ENCODE measurements around the gene MYLK2. TPM values are rescaled to one million over a fixed set of nuclear protein-coding genes. Genes with fewer than 3 reads are reported as not detected.
"Not testable (repeated sequence)": the region's sequence is repeated elsewhere in the genome, so short reads cannot be mapped to it uniquely, and the experiment has no call there.

MYLK2 gene
- total and polyA plus RNA-seq, 8 donors, result 0.53 to 1.9 (median 1.0) TPM; not detected in 2

DNA sequence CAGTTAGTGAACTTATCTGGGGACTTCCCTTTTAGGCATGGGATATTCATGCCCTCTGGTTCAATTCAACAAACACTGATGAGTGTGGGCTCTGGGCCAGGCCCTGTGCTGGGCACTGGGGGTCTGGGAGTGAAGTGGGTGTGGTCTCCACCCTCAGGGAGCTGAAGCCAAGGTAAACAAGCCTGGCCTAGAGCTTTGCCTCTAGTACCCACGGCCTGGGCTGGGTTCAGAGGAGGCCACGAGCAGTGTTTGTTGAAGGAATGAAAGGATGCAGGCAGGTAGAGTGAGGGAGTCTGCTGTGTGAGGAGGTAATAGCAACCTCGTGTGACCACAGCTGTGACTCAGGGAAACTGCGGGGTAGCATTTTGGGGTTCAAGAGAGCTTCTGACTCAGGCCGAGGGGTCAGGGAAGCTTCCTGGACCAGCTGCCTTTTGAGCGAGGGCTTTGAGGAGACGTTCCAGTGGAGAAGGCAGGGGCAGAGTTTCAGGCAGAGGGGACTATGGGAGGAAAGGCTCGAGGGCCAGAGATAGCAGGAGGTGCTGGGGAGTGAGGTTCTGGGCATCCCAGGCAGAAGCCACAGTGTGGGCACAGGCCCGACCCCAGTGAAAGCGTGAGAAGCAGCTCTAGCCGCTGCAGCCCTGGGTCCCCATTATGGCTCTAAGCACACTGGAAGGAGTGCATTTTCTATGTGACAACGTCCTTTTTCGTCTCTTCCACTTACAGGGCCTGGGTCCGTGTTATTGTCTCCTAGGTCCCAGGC is 5.6 kb downstream of the MYLK2 start:
- no peaks in the 10 kb centered on the region for H3K36me3 ChIP-seq
- no peak for ATAC-seq
- H3K9me3 ChIP-seq, result no peaks in the 10 kb centered on the region
- no peak for DNase-seq
- H3K27me3 ChIP-seq, result no peaks in the 10 kb centered on the region
- H3K4me3 ChIP-seq, result no peak overlapping the region
- H3K4me1 ChIP-seq, result peaks cover 0 to 7% of the 10 kb centered on the region in 2 donors
- no peak overlapping the region for H3K27ac ChIP-seq
- intact Hi-C loops (cut with DNase I), result loop anchor here in 1 of 2 donors (10.0 kb wide), 1 partner anchor 260 kb away; no protein-coding TSS in a partner anchor
- TF ChIP-seq, protein P1, sequence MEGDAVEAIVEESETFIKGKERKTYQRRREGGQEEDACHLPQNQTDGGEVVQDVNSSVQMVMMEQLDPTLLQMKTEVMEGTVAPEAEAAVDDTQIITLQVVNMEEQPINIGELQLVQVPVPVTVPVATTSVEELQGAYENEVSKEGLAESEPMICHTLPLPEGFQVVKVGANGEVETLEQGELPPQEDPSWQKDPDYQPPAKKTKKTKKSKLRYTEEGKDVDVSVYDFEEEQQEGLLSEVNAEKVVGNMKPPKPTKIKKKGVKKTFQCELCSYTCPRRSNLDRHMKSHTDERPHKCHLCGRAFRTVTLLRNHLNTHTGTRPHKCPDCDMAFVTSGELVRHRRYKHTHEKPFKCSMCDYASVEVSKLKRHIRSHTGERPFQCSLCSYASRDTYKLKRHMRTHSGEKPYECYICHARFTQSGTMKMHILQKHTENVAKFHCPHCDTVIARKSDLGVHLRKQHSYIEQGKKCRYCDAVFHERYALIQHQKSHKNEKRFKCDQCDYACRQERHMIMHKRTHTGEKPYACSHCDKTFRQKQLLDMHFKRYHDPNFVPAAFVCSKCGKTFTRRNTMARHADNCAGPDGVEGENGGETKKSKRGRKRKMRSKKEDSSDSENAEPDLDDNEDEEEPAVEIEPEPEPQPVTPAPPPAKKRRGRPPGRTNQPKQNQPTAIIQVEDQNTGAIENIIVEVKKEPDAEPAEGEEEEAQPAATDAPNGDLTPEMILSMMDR (IDR thresholded peaks at IDR 0.05), result no peak

DNA sequence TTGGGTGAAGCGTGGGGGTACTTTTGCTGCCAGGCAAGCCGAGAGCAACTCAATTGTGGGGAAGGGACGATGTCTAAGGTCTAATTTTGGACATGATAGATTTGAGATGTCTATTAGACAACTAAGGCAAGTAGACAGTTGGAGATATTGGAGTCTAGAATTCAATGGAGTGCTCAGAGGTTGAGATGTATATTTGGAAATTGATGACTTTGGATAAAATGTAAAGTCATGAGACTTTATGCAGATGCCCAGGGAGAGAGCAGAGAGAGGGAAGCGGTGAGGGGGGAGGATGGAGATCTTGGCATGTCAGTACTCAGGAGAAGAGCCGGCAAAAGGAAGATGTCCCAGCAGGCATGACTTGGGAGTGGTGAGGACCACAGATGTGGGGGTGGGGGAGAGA is 6.9 kb downstream of the MYLK2 start:
- H3K9me3 ChIP-seq, result no peaks in the 10 kb centered on the region
- TF ChIP-seq, protein P1 (IDR thresholded peaks at IDR 0.05), result no peak
- ATAC-seq (no peak), DNase-seq (no peak)
- H3K36me3 ChIP-seq, result no peaks in the 10 kb centered on the region
- H3K4me3 ChIP-seq, result no peak overlapping the region
- H3K27me3 ChIP-seq, result no peaks in the 10 kb centered on the region
- intact Hi-C loops (cut with DNase I), result loop anchor here in 1 of 2 donors (10.0 kb wide), 1 partner anchor 259 kb away; no protein-coding TSS in a partner anchor
- H3K27ac ChIP-seq, result no peak overlapping the region
- peaks cover 0 to 7% of the 10 kb centered on the region in 2 donors for H3K4me1 ChIP-seq

DNA sequence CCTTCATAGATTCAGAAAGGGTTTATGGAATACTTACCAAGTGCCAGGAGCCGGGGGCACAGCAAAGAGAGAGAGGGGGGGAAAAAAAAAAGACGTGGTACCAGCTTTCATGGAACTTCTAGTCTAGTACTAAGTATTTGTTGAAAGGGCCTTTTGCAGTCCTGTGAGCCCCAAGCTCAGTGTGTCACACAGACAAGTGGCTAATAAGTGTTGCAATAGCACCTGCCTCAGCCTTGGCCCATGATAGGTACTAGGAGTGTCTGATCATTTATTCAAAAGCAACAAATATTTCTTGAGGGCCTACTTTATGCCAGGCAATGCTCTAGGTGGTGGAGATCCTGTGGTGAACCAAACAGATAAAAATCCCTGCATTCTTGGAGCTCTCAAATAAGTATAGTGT is 7.9 kb downstream of the MYLK2 start:
- no peak overlapping the region for H3K4me3 ChIP-seq
- H3K27ac ChIP-seq, result no peak overlapping the region
- peak; percentile 10 for ATAC-seq
- no peak for DNase-seq
- no peaks in the 10 kb centered on the region for H3K9me3 ChIP-seq
- intact Hi-C loops (cut with DNase I), result loop anchor here in 1 of 2 donors (10.0 kb wide), 1 partner anchor 258 kb away; no protein-coding TSS in a partner anchor
- no peaks in the 10 kb centered on the region for H3K27me3 ChIP-seq
- TF ChIP-seq, protein P1 (IDR thresholded peaks at IDR 0.05), result no peak
- H3K4me1 ChIP-seq, result peaks cover 0 to 7% of the 10 kb centered on the region in 2 donors
- no peaks in the 10 kb centered on the region for H3K36me3 ChIP-seq

DNA sequence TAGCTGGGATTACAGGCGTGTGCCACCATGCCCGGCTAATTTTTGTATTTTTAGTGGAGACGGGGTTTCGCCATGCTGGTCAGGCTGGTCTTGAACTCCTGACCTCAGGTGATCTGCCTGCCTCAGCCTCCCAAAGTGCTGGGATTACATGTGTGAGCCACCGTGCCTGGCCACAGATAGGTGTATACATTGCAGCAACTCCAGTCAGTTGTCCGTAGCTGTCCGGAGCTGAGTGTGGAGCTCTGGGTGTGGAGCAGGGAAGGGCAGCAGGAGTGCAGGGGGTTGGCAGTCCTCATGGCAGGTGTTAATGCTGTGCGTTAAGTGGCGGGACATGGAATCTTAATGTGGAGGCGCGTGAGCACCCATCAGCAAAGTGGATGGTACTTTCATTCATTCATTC is 8.9 kb downstream of the MYLK2 start:
- not testable (repeated sequence) for H3K27me3 ChIP-seq, H3K27ac ChIP-seq, H3K4me3 ChIP-seq, H3K9me3 ChIP-seq, ATAC-seq, H3K36me3 ChIP-seq, DNase-seq, H3K4me1 ChIP-seq
- intact Hi-C loops (cut with DNase I), result loop anchor here in 1 of 2 donors (10.0 kb wide), 1 partner anchor 257 kb away; no protein-coding TSS in a partner anchor

DNA sequence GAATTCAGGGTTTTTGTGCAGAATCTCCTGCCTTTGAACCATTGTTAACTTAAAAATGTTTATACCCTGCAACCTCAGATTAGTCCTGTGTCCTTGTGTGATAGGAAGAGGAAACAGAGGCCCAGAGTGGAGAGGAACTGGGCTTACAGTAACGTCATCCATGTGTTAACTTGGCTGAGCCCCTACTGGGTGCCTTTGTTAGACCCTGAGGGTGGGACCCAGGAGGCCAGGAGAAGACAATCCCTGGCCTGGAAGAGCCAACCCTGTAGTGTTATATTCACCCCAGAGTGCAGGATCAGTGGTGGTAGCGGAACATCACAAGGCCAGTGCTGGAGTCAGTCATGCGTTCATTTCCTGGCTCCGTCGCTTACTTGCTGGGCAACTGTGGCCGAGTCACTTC is 10.6 kb downstream of the MYLK2 start:
- intact Hi-C loops (cut with DNase I), result loop anchor here in 1 of 2 donors (10.0 kb wide), 1 partner anchor 255 kb away; no protein-coding TSS in a partner anchor
- Histone ChIP-seq H3K27ac (no peak overlapping the region), H3K27me3 (no peaks in the 10 kb centered on the region), H3K4me1 (peaks cover 0 to 4% of the 10 kb centered on the region in 2 donors), H3K36me3 (no peaks in the 10 kb centered on the region), H3K4me3 (no peak overlapping the region), H3K9me3 (no peaks in the 10 kb centered on the region)
- TF ChIP-seq, protein P1 (IDR thresholded peaks at IDR 0.05), result no peak
- ATAC-seq (no peak), DNase-seq (no peak)

Measured in left lung (tissue), 10 donors.